Ishikawa (cell line): ENCODE measurements around the gene OPCML.

Source experiments
- CEBPB ChIP-seq: IDR thresholded peaks from 2 replicates; pipeline ENCODE4 v1.6.1; 2012
- CREB1 ChIP-seq: IDR thresholded peaks from 2 replicates; pipeline ENCODE4 v1.6.1; 2012; ENCODE audit warnings: low read depth
- EGR1 ChIP-seq: IDR thresholded peaks from 2 replicates; pipeline ENCODE4 v1.6.1; 2012
- EP300 ChIP-seq: IDR thresholded peaks from 2 replicates; pipeline ENCODE4 v1.6.1; 2012; ENCODE audit warnings: borderline replicate concordance
- FOXM1 ChIP-seq: IDR thresholded peaks from 2 replicates; pipeline ENCODE4 v1.6.1; 2012; ENCODE audit warnings: low read depth, borderline replicate concordance
- NFIC ChIP-seq: IDR thresholded peaks from 2 replicates; pipeline ENCODE4 v1.6.1; 2012
- RAD21 ChIP-seq: IDR thresholded peaks from 2 replicates; pipeline ENCODE4 v1.6.1; 2012; ENCODE audit warnings: low read depth
- REST ChIP-seq: IDR thresholded peaks from 2 replicates; pipeline ENCODE4 v1.6.1; 2012; ENCODE audit warnings: low read depth, mild to moderate bottlenecking
- TAF1 ChIP-seq: IDR thresholded peaks from 2 replicates; pipeline ENCODE4 v1.6.1; 2012; ENCODE audit warnings: low read depth, mild to moderate bottlenecking
- TCF12 ChIP-seq: IDR thresholded peaks from 2 replicates; pipeline ENCODE4 v1.6.1; 2012; ENCODE audit warnings: low read depth
- TEAD4 ChIP-seq: IDR thresholded peaks from 2 replicates; pipeline ENCODE4 v1.6.1; 2012
- USF1 ChIP-seq: IDR thresholded peaks from 2 replicates; pipeline ENCODE4 v1.6.1; 2012
- YY1 ChIP-seq: IDR thresholded peaks from 2 replicates; pipeline ENCODE4 v1.6.1; 2012; ENCODE audit warnings: low read depth
- ZBTB7A ChIP-seq: IDR thresholded peaks from 2 replicates; pipeline ENCODE4 v1.6.1; 2012; ENCODE audit warnings: low read depth
- TF ChIP-seq, protein P1 (sequence below): IDR thresholded peaks from 2 replicates; pipeline ENCODE4 v1.6.1; 2012

Gene OPCML

GRCh38 chr11:132649277-132649676 lies 883.0 kb downstream of the OPCML start:
- no peak for TF ChIP-seq REST

DNA sequence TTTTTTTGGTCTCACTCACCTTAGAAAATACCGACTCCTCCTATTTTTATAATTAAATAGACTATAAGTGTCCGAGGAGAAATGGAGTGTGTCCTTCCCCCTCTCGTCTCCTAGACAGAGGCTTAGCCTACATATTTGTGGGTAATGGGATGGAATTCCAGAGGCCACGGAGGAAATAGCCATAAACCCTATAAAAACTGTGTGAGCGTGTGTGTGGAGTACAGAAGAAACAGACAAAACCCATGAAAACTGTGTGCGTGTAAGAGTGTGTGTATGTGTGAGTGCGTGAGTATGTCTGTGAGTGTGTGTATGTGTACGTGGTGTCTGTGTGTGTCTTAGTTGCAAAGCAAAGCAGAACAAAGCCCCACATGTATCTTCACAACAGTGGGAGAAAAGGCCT lies 883.5 kb downstream of the OPCML start:
- TF ChIP-seq EGR1: no peak
- TF ChIP-seq EP300: no peak
- TF ChIP-seq, protein P1, sequence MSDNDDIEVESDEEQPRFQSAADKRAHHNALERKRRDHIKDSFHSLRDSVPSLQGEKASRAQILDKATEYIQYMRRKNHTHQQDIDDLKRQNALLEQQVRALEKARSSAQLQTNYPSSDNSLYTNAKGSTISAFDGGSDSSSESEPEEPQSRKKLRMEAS: no peak
- no peak for TF ChIP-seq CREB1
- no peak for TF ChIP-seq ZBTB7A
- TF ChIP-seq TAF1: no peak
- TF ChIP-seq USF1: no peak
- TF ChIP-seq TCF12: no peak
- no peak for TF ChIP-seq NFIC
- no peak for TF ChIP-seq RAD21
- TF ChIP-seq TEAD4: no peak
- no peak for TF ChIP-seq CEBPB
- TF ChIP-seq YY1: no peak
- no peak for TF ChIP-seq FOXM1

DNA sequence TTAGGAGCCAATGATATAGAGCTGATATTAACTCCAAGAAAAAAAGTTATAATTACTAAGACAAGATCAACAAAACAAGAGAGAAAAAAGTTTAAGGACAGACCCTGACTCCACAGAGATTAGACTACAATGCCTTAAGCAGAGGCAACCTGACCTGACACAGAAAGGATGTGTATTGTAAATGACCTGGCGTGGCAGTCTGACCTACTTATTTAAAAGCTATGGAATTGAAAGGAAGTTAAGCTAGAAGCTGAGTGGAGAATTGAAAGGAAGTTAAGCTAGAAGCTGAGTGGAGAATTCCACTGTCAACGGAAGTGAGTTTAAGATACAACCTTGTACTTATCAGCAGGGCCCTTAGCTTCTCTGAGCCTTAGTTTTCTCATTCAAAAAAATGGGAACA lies 885.4 kb downstream of the OPCML start:
- TF ChIP-seq TEAD4 (no peak), USF1 (no peak)

- TF ChIP-seq YY1: no peak
- TF ChIP-seq REST: no peak
- no peak for TF ChIP-seq RAD21
Observed at GRCh38 chr11:132644520-132645239, 887.6 kb downstream of the OPCML start.

- no peak for TF ChIP-seq EGR1
- no peak for TF ChIP-seq RAD21
- TF ChIP-seq TEAD4: no peak
- TF ChIP-seq USF1: no peak
Observed at GRCh38 chr11:132643239-132643638, 889.1 kb downstream of the OPCML start.

DNA sequence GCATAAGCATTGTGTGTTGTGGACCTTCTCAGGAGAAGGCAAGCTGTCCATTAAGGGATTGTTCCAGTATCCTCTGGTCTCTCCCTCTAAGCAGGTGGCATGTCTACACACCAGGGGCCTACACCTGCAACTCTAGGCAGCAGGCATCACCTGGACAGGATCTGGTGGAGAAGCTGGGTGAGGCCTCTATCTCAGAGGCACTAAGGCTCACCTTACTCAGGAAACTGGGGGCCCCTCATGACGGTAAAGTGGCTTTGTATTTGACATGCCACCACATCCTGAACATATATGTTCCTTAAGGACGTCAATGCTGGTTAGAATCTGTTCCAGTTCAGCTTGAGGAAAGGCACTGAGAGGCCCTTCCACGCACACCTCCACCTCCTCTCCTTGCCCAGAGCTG lies 891.3 kb downstream of the OPCML start:
- TF ChIP-seq TAF1 (no peak), EP300 (no peak), USF1 (no peak), CEBPB (no peak), ZBTB7A (no peak), TEAD4 (no peak), RAD21 (no peak), YY1 (no peak)
- TF ChIP-seq, protein P1: no peak
